GM18867 (cell line): ENCODE measurements around the gene DDX39B.
A peak's percentile ranks its signal among the peaks of the same experiment; 100 is the strongest.
"Not testable (repeated sequence)": the region's sequence is repeated elsewhere in the genome, so short reads cannot be mapped to it uniquely, and the experiment has no call there.

Experiments
- ATAC-seq: cut with Tn5 transposase; IDR thresholded peaks from one replicate; pipeline ENCODE4 v1.9.1; 2021; ENCODE audit warnings: mild to moderate bottlenecking, moderate library complexity; ENCODE audit not compliant: unreplicated experiment

DDX39B gene

DNA sequence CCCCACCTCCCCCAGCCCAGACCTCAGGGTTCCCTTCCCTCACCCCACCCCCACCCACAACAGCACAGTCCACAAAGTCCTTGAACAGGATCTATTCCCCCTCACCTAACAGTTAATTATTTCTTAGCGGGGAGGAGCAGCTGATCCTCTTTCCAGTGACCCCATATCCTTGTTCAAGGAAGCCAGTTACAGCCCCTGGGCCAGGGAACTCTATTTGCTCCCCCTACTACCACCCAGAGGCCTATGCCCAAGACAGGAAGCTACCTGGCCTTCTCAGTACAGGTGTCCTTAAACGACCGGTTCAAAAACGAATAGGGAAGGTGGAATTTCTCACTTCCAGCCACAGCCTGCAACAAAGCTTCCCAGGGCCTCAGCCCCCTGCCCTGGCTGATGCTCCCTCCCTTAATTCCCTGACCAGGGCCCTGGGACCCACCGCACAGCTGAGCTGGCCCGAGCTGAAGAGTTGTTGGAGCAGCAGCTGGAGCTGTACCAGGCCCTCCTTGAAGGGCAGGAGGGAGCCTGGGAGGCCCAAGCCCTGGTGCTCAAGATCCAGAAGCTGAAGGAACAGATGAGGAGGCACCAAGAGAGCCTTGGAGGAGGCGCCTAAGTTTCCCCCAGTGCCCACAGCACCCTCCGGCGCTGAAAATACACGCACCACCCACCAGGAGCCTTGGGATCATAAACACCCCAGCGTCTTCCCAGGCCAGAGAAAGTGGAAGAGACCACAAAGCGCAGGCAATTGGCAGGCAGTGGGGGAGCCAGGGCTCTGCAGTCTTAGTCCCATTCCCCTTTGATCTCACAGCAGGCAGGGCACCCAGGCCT, 12.3 kb downstream of the DDX39B start:
- ATAC-seq = no peak

- ATAC-seq = no peak
Measured at GRCh38 chr6:31528821-31529328, 12.9 kb downstream of the DDX39B start, which contains the start of gene MCCD1. TSS of gene MCCD1 (plus strand) at chr6:31528962. CDS start at chr6:31529015, 53 bp downstream.

DNA sequence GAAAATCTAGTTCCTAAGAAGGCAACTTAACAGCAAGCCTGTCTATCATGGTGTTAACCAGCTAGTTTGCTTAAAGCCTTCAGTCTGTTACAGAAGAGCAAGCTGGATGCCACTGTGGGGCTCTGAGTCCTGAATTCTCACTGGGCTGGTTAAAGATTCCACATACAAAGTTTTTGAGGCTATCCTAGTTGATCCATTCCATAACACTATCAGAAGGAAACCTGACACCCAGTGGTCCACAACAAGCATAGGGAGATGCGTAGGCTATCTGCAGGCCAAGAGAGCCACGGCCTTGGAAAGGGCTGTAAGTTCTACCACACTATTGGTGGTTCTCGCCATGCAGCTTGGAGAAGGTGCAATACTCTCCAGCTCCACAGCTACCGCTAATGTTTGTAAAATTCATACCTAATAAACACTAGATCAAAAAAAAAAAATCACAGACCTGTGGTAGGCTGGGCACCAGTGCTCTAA, 13.5 kb downstream of the DDX39B start:
- ATAC-seq = no peak

GRCh38 chr6:31525932-31526591, 15.7 kb downstream of the DDX39B start:
- ATAC-seq = no peak

- ATAC-seq = no peak
Measured at GRCh38 chr6:31525553-31525931, 16.3 kb downstream of the DDX39B start.

- ATAC-seq = no peak
Measured at GRCh38 chr6:31521835-31522234, 20.0 kb downstream of the DDX39B start.

GRCh38 chr6:31513456-31514165, 28.2 kb downstream of the DDX39B start:
- no peak for ATAC-seq

DNA sequence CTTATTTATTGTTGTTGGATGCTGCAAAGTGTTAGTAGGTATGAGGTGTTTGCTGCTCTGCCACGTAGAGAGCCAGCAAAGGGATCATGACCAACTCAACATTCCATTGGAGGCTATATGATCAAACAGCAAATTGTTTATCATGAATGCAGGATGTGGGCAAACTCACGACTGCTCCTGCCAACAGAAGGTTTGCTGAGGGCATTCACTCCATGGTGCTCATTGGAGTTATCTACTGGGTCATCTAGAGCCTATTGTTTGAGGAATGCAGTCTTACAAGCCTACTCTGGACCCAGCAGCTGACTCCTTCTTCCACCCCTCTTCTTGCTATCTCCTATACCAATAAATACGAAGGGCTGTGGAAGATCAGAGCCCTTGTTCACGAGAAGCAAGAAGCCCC, 31.8 kb downstream of the DDX39B start:
- no peak for ATAC-seq

- ATAC-seq = not testable (repeated sequence)
Measured at GRCh38 chr6:31509036-31509435, 32.8 kb downstream of the DDX39B start.

GRCh38 chr6:31502586-31502985, 39.2 kb downstream of the DDX39B start:
- no peak for ATAC-seq

DNA sequence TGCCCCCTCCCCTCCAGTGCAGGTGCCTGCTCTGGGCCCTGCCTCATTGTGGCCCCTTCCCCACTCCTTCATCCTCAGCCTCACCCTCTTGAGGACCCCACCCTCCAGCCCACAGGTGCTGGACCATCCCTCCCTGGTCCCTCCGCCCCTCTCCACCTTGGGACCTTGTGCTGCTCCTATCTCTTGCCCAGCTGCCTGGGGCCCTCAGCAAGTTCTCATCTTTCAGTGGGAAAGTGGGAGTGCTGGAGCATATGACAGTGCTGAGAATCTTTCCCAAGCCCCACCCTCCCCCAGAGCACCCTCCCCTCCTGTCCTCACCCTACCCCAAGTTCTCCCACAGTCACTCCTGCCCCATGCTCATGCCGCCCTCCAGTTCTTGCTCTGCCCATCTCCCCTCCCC, 42.2 kb downstream of the DDX39B start:
- ATAC-seq = not testable (repeated sequence)

GRCh38 chr6:31498748-31499147, 43.1 kb downstream of the DDX39B start:
- no peak for ATAC-seq

GRCh38 chr6:31497531-31498476, 44.0 kb downstream of the DDX39B start, which contains the start of gene MICB:
TSS of gene MICB (plus strand) at chr6:31498145. CDS start at chr6:31498194, 49 bp downstream.
- ATAC-seq = peak; percentile 44

DNA sequence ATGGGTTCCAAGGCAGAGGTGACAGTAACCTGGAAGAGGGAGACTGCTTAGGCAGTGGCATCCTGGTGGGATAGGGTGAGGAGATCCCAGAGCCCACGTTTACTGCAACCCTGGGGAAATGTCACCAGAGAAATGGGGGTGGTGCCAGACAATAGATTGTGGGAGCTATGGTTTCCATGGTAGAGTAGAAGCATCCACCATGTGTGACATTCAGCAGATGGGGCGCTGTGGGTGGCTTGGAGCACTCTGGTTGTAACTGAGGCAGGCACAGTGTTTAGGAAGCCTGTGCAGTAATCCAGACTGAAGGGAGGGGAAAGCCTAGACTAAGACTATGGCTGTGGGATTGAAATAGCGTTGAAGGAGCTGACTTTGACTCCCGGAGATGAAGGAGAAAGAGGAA, 45.0 kb downstream of the DDX39B start:
- ATAC-seq = not testable (repeated sequence)

DNA sequence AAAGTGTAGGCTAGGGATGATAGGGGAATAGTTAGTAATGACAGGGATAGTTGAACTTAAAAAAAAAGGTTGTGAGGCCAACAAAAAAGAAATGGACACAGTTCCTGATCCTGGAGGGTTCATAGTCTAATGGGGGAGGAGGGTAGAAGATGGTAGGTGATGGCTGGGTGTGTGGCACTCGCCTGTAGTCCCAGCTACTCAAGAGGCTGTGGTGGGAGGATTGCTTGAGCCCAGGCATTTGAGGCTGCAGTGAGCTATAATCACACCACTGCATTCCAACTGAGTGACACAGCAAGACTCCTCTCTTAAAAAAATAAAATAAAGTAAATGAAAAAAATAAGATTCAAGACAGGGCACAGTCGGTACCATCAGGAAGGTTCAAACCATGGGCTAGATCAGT, 46.2 kb downstream of the DDX39B start:
- ATAC-seq = no peak

GRCh38 chr6:31493875-31494694, 47.7 kb downstream of the DDX39B start:
- no peak for ATAC-seq

- not testable (repeated sequence) for ATAC-seq
Measured at GRCh38 chr6:31493550-31493874, 48.3 kb downstream of the DDX39B start.

- no peak for ATAC-seq
Measured at GRCh38 chr6:31490115-31490873, 51.5 kb downstream of the DDX39B start.

DNA sequence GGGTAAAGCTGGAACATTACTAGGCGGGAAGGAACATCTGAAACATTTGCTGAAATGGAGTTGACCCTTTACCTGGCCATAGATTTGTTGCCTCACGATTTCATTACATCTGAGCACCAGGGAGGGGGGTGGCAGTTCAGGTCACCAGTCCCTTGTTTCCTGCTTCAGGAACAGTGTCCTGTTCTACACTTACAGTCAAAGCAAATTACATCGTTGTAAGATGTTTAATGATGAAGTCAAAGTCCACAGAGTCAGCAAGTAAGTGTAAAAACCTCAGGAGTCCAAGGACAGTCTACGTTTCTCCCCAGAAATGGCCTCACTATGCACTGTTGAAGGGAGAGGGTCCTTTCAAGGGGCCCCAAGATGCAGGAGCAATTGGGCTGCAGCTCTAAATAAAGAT, 52.7 kb downstream of the DDX39B start:
- ATAC-seq = no peak
